Activated naive CD8-positive, alpha-beta T cell treated with anti-CD3 and anti-CD28 coated beads, Interleukin-2, amount 50 U/mL, for 16 hours (primary cell): ENCODE data around the gene STH.

ENCODE experiments used
- DNase-seq: peaks from one replicate; pipeline ENCODE4 v3.0.0-alpha.2; 2020; ENCODE audit warnings: low read depth, low spot score

The STH gene

GRCh38 chr17:46026166-46027047, 27.4 kb downstream of the STH start:
- no peak for DNase-seq

- no peak for DNase-seq
Observed at GRCh38 chr17:46027048-46027975, 28.3 kb downstream of the STH start.

DNA sequence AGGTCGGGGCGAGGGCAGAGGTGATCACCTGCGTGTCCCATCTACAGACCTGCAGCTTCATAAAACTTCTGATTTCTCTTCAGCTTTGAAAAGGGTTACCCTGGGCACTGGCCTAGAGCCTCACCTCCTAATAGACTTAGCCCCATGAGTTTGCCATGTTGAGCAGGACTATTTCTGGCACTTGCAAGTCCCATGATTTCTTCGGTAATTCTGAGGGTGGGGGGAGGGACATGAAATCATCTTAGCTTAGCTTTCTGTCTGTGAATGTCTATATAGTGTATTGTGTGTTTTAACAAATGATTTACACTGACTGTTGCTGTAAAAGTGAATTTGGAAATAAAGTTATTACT, 28.9 kb downstream of the STH start:
- no peak for DNase-seq

GRCh38 chr17:46028374-46028773, 29.3 kb downstream of the STH start:
- no peak for DNase-seq

DNA sequence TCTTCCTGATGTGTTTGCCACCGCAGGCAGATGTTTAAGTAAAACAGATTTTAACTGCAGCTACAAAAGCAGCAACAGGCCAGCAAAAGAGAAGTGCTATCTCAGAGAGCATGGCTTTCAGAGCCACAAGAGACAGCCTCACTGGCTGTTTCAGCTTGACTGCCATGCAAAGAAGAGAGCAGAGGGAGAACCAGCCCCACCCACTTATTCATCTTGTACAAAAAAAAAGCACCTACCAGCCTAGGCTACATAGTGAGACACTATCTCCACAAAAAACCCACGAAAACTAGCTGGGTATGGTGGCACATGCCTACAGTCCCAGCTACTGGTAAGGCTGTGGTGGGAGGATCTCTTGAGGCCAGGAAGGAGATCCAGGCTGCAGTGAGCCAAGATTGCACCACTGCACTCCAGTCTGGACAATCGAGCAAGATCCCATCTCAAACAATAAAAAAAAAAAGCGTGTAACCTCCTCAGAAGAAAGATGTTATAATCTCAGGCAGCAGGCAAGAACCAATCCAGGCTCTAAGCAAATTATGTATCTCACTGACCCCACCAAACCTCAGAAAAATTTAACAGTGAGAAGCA, 30.0 kb downstream of the STH start:
- no peak for DNase-seq

DNA sequence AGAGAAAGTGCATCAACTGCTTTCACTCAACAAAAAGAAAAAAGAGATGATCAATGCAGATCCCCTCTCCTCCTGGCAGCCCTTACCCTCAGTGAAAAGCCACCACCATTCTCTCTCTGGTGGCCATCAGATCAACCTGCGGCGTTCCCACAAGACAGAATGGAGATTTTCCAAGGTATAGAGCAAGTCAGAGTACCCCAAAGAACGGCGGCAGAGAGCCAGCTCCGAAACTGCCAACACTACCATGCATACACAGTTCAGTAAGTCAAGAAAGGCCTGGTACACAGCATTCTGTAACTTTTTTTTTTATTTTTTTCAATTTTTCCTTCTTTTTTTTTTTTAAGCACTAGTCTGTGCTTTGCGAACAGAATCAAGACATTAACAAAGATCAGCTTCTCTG, 30.6 kb downstream of the STH start:
- no peak for DNase-seq

GRCh38 chr17:46030752-46031151, 31.7 kb downstream of the STH start:
- DNase-seq: no peak

- no peak for DNase-seq
Observed at GRCh38 chr17:46031440-46031839, 32.4 kb downstream of the STH start.

GRCh38 chr17:46031920-46032319, 32.9 kb downstream of the STH start:
- DNase-seq: no peak

DNA sequence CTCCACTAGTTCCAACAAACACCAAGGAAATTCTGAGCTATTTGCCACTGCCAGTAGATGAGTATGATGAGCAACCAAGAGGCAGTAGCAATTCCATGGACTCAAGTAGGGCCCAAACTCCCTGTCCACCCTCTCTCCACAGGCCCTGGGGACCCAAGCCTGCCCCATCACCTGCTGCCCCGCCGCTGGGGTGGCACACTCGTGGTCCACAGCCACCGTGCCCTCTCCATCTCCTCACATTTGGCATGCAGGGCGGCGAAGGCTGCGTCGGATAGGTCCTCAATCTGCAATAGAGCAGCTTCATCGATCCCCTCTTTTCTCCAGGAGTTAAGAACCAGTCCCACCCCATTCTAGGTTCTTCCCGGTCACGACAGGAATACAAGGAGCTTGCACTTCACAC, 33.9 kb downstream of the STH start:
- DNase-seq: no peak

DNA sequence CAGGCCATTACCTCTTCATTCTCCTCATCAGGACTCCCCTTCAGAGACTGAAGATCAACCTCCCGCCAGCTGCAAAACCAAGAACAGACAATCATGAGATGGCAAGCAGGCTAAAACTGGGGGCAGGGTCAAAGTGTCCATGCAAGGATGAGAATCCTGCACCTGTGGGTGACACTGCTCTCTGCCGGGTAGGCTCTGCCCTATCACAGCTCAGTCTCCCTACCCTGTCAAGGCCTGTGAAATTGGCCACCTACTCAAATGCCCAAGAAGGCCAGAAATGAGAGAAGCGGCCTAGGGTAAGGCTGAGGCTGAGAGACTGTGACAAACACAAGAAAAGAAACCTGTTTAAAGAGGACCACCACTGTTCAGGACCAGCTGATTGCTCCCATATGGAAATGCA, 34.3 kb downstream of the STH start:
- no peak for DNase-seq

- DNase-seq: no peak
Observed at GRCh38 chr17:46035112-46035818, 36.2 kb downstream of the STH start.

- no peak for DNase-seq
Observed at GRCh38 chr17:46036491-46036890, 37.4 kb downstream of the STH start.

GRCh38 chr17:46037722-46038255, 38.7 kb downstream of the STH start:
- no peak for DNase-seq

DNA sequence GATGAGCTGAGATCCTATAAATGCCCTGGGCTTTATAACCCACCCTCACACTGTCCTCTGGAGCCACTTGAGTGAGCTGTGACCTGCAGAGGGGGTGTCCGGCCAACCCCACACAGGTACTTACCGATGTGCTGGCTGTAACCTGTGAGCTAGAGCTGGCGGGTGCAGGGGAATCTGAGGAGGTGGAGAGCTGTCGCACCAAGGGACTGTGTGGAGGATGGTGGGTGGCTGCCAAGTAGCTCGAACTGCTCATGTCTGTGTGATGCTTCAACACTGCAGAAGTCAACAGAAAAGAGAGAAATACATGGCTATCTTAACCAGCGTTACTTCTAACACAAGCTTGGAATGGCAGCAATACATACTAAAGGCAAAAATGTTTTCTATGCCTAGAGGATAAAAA, 39.4 kb downstream of the STH start:
- no peak for DNase-seq

- no peak for DNase-seq
Observed at GRCh38 chr17:46038937-46039336, 39.9 kb downstream of the STH start.

- DNase-seq: no peak
Observed at GRCh38 chr17:46039592-46040186, 40.6 kb downstream of the STH start.

DNA sequence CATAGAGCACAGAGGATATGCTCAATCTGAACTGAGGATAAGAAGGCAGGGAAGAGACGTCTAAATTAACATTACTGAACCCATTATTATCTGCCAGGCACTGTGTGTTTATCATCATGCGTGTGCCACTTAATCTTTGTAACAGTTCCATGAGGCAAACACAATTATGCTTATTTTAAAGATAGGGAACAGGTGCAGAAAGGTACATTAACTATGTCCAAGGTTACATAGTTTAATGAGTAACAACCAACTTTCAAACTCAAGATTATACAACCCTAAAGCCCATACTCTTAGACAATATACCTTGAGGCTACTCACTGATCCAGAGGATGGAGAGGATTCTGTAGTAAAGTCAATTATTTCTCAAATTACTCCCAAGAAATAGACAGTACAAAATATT, 43.2 kb downstream of the STH start:
- no peak for DNase-seq

DNA sequence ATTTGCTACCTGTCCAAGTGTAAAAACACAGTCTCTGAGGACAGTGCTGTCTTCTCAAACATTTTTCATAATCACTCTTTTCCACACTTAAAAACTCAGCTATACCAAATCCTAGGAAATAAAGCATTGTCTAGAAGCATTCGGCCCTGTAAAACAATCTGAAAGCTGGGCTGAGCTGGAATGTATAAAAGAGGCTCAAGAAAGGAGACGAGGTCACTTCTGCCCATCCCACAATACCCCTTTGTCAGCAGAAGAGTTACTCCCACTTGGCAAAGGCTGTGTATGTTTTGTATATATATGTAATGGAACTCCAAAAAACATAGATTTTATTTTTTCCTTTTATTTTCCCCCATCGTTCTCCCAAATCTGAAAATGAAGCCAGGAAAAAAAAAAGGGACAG, 43.9 kb downstream of the STH start:
- no peak for DNase-seq

GRCh38 chr17:46043606-46044005, 44.6 kb downstream of the STH start:
- no peak for DNase-seq

DNA sequence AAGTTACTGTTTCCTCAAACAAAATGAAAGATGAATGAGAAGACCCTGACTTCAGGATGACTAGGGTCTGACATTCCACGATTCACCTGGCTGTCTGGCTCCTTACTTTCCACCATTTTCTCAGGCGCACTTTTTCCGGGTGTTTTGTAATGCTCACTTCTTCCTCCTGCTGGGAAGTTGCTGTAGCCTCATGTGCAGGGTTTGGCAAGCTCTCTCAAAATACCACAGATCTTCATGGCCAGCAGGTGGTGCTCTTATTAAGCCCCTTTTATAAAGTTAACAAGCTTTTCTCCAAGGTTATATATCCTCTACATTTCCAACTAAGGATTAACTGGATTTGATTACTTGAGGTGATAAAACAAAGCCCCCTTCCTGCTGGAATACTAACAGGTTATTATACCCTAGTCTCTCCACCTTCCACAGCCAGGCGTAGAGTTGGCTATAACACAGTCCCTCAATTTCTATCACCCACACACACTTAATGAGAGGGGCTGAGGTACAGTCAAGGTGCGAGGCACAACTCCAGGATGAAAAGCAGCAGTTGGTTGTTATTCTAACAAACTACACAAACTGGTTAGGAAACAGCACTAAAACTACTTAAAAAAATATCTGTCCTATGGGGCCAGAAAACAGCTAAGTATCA, 45.4 kb downstream of the STH start:
- DNase-seq: peak; percentile 14
